GM19043 (cell line): ENCODE results near the gene CCT6B.
"Not testable (repeated sequence)": the region's sequence is repeated elsewhere in the genome, so short reads cannot be mapped to it uniquely, and the experiment has no call there.

ENCODE experiments used
- ATAC-seq: cut with Tn5 transposase; IDR thresholded peaks from one replicate; pipeline ENCODE4 v1.9.1; 2021; ENCODE audit warnings: low read depth; ENCODE audit not compliant: unreplicated experiment

The CCT6B gene

DNA sequence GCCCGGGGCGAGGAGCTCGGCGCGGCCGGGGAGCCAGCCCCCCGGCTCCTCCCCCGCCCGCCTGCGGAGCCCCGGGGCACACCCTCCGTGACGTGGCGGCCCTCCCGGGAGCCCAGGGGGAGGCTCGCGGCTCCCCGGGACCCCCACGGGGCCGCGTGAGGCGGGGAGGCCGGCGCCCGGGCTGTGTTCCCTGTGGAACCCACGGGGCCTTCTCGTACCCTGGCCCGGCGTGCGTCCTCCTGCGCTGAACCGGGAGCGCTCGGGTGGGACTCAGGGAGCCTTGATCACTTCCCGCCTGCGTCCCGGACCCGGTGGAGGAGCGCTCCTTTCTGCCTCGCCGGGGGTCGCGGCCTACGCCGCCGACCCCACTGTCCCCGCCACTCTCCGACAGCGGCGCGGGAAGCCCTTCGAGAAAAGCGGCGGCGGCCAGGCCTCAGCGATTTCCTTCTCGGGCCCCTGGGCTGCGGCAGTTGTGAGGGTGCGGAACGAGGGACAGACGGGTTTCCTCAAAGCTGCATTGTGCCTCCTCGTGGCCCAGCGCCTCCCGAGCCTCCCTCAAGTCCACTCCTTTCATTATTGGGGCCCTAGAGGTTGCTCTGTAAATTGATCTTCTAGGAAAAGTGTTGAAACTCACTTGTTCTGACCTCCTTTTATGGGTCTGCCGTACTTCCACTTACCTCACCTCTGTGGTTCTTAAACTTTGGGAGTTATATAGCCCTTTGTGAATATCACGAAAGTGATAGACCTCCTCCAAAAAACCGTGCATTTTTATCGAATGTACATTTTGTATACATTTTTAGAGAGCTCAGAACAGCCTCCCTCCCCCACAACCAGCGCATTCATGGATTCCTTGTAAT is 19.6 kb upstream of the CCT6B start:
- ATAC-seq = peak; percentile 58

GRCh38 chr17:34980353-34980680 is 19.1 kb upstream of the CCT6B start, which contains the start of gene LIG3:
TSS of gene LIG3 (plus strand) at chr17:34980512. CDS start at chr17:34983006, 2,494 bp downstream.
- peak; percentile 75 for ATAC-seq

DNA sequence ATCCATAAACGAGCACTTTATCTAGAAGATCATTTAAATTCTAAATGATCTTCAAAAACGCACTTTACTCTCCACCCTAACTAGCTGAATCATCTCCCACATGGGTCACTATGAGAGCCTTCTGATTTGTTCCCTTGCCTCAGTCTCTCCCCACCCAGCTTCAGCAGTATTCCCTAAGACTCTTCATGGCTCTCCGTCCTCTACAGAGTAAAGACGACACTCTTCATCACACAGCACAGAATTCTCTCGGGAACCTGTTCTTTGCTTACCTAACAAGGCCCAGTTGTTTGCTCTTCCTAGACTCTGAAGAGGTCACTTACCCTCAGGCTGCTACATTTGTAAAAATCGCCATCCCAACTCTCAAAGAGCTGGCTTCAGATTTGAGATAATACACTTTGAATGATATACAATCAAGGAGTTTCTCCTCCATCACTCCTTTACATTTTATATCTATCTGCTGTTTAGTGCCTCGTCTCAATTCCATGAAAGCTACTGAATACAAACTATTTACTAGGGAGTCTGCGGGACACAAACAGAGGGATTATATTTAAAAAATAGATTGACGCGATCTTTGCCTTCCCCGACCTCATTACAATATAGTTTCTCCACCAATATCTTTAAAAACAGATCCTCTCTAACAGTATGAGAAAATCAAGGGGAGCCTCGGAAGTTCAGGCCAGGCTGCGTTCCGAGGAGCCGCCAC is 18.5 kb upstream of the CCT6B start:
- ATAC-seq = no peak

- ATAC-seq = no peak
Measured at GRCh38 chr17:34979153-34979552, 17.9 kb upstream of the CCT6B start.

GRCh38 chr17:34974794-34975785 is 13.8 kb upstream of the CCT6B start:
- ATAC-seq = no peak

- ATAC-seq = no peak
Measured at GRCh38 chr17:34974179-34974578, 12.9 kb upstream of the CCT6B start.

GRCh38 chr17:34958438-34958837 is 2.8 kb downstream of the CCT6B start:
- no peak for ATAC-seq

DNA sequence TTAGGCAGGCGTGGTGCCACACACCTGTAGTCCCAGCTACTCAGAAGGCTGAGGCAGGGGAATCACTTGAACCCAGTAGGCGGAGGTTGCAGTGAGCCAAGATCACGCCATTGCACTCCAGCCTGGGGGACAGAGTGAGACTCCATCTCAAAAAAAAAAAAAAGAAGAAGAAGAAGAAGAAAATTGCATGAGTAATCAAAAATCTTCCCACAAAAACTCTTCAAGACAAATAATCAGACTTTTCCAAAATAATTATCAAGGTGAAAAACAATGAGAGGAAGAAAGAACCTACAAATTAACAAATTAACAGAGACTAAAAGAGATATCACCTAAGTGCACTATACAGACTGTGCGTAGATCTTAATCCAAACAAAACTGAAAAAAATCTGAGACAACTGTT is 10.5 kb downstream of the CCT6B start:
- not testable (repeated sequence) for ATAC-seq

DNA sequence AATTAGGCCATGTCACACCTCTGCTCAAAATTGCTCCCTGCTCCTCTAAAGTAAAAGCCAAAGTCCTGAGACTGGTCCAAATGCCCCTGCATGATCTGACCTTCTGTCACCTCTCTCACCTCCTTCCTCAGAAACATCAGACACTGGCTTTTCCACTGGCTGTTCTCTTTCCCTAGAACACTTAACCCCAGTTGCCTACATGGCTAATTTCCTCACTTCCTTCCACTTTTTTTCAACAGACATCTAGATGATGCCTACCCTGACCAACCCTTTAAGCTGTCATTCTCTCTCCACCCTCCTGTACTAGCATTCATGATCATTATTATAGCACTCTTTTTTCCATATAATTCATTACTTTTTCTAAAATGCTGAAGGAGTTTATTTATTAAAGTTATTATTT is 31.0 kb downstream of the CCT6B start:
- no peak for ATAC-seq

- ATAC-seq = no peak
Measured at GRCh38 chr17:34926661-34927060, 34.6 kb downstream of the CCT6B start.

GRCh38 chr17:34920676-34921075 is 40.6 kb downstream of the CCT6B start:
- ATAC-seq = no peak

DNA sequence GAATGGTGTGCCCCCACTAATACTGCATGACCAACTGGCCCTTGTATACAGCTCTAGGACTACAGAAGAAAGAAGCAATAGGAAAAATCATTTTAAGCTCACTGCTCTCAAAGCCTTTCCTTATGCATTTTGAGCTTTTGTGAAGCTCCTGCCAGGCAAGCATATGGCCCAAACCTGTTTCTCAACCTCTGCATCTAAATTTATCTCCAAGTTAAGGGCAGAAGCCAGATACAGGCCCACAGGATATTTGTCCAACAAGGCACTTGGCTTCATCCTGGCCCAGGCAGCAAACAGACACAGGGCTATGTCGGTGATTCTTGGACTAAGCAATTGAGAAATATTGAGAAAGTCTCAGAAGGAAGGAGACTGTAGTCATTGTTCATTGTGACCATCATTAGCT is 43.9 kb downstream of the CCT6B start:
- ATAC-seq = no peak

DNA sequence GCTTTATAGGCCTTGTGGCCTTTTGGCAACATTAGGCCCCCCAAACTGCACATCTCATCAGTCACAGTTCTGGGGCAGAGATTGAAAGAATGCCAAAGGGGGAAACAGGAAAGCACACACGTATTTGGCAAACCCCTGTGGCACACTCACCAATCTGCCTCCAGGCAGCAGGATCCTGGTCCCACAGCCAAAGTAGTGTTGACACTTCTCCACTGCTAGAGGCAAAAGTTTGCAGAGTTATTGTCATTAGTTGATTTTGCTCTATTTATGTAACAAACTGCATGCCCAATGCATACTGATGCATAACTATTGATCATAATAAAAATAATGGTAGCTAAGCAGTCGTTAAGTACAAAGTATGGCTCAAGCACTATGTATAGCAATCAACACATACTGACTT is 45.1 kb downstream of the CCT6B start:
- ATAC-seq = no peak

DNA sequence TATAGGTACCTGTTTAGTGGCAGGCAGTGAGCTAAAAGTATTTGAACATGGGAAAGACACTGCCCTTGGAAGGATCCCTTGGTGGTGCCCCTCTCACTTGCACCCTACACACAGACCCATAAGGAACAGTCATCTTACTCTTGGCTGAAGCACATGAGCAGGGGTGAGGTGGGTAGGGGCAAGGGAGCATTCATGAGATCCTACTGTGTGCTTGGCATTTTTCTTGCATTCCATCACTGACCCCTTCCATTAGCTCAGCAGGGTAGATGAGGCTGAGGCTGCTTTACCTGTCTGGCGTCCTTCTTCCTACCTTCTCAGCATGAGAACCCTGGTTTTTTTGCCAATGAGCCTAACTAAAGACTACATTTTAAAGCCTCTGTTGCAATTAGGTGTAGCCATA is 48.3 kb downstream of the CCT6B start:
- no peak for ATAC-seq

- ATAC-seq = no peak
Measured at GRCh38 chr17:34909040-34909439, 52.2 kb downstream of the CCT6B start.

GRCh38 chr17:34902831-34903547 is 58.3 kb downstream of the CCT6B start:
- no peak for ATAC-seq

DNA sequence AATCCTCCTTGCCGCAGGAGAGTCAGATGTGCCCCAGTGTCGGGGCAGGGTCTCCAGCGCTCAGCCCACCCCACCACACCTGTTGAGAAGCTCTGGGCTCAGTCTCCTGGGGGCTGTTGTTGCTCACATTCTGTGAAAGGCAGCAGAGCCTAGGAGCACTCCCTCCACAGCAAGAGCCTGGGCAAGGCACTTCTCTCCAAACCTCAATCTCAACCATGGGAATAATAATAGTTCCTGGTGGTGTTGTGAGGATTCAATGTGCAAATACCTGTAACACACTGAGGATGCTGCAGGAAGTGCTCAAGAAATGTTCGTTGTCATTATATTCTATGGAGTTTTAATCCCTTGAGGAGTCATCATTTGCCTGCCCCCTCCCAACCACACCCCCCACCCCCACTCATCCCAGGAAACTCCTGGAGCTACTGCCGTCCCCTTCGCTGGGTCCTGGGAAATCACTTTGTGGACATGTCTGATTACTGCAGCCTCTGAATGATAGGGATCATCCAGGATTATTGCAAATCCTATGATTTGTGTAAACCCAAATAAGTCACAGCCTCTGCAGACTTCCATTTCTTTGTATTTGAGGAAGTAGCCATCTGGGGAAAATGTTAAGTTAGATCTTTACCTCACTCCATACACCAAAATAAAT is 61.5 kb downstream of the CCT6B start:
- ATAC-seq = no peak

DNA sequence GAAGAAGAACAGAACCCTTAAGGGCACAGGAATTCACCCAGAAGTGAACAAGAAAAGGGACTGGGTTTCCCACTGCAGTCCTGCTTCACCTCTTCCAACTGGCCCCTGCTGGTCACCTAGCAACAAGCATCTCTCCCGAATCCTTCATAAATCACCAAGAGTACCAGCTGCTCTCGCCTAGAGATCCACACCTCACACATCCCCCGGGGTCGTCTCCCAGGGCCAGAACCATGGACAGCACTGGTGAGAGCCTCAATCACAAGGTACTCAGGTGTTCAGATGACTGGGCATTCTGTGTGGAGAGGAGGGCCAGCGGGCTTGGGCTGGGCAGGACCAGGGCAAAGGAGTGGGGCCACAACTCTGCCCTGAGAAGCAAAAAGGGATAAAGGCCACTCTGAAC is 65.9 kb downstream of the CCT6B start:
- ATAC-seq = no peak

GRCh38 chr17:34894964-34895363 is 66.3 kb downstream of the CCT6B start:
- no peak for ATAC-seq
